ENCODE measurements around the gene CDC45. TPM values are rescaled to one million over a fixed set of nuclear protein-coding genes. Genes with fewer than 3 reads are reported as not detected.

Gene CDC45
- polyA plus RNA-seq, 1 donor (not counting 4 experiments of a cell fraction or from before 2014, with no cell fraction given) = 22.7 TPM

- dilution Hi-C loops (cut with MboI; ENCODE audit: extremely low pct_ligation_motif_present, low sequenced_read_pairs) = no loop called here
- Histone ChIP-seq H3K4me3 (ENCODE audit: control insufficient read depth in 2 of 3, extremely low read depth in 1 of 3, insufficient read depth in 2 of 3, low read depth in 1 of 3, low read length in 3 of 3) (no peak overlapping the region), H3K4me1 (ENCODE audit: control insufficient read depth, extremely low read depth, insufficient read depth, low read length) (peaks cover 2% of the 10 kb centered on the region), H3K9ac (ENCODE audit: control insufficient read depth, extremely low read depth, insufficient read depth, low read length) (no peak overlapping the region), H3K27me3 (ENCODE audit: control insufficient read depth, extremely low read depth, insufficient read depth, low read length) (no peaks in the 10 kb centered on the region), H3K36me3 (ENCODE audit: control insufficient read depth in 2 of 2, extremely low read depth in 1 of 2, insufficient read depth in 2 of 2, low read length in 2 of 2) (peaks cover 7 to 15% of the 10 kb centered on the region in 2 experiments), H4K20me1 (ENCODE audit: control insufficient read depth, extremely low read depth, insufficient read depth, low read length) (peaks cover 2% of the 10 kb centered on the region), H3K27ac (ENCODE audit: control insufficient read depth, insufficient read depth, low read length) (no peak overlapping the region), H3K79me2 (ENCODE audit: control insufficient read depth, insufficient read depth, low read length) (peaks cover 14% of the 10 kb centered on the region), H2AFZ (ENCODE audit: control insufficient read depth, low read length) (no peak overlapping the region), H3K9me3 (ENCODE audit: control insufficient read depth, low read depth, low read length) (no peaks in the 10 kb centered on the region), H3K9me1 (ENCODE audit: control insufficient read depth, extremely low read depth, insufficient read depth, low read length) (no peaks in the 10 kb centered on the region), H3K4me2 (ENCODE audit: control insufficient read depth, extremely low read depth, insufficient read depth, low read depth, low read length) (no peak overlapping the region)
- FAIRE-seq (no peak), DNase-seq (ENCODE audit: low read depth, low spot score) (no peak)
- TF ChIP-seq EZH2 (IDR thresholded peaks at IDR 0.05; ENCODE audit: low read length) (no peak), CTCF (optimal IDR thresholded peaks at IDR 0.05 in 1 of 3, IDR thresholded peaks at IDR 0.05 in 1 of 3, conservative IDR thresholded peaks at IDR 0.05 in 1 of 3; ENCODE audit: extremely low read depth in 1 of 3, insufficient read depth in 2 of 3, low read length in 3 of 3) (no peak)
These were observed 41.4 kb upstream of the CDC45 start for GRCh38 chr22:19438298-19438697.

GRCh38 chr22:19440411-19441195, 39.1 kb upstream of the CDC45 start:
- Histone ChIP-seq H3K9me3 (ENCODE audit: control insufficient read depth, low read depth, low read length) (no peaks in the 10 kb centered on the region), H3K4me3 (ENCODE audit: control insufficient read depth in 2 of 3, extremely low read depth in 1 of 3, insufficient read depth in 2 of 3, low read depth in 1 of 3, low read length in 3 of 3) (no peak overlapping the region), H3K9ac (ENCODE audit: control insufficient read depth, extremely low read depth, insufficient read depth, low read length) (no peak overlapping the region), H3K4me1 (ENCODE audit: control insufficient read depth, extremely low read depth, insufficient read depth, low read length) (no peaks in the 10 kb centered on the region), H3K79me2 (ENCODE audit: control insufficient read depth, insufficient read depth, low read length) (peaks cover 35% of the 10 kb centered on the region), H4K20me1 (ENCODE audit: control insufficient read depth, extremely low read depth, insufficient read depth, low read length) (peaks cover 2% of the 10 kb centered on the region), H2AFZ (ENCODE audit: control insufficient read depth, low read length) (no peak overlapping the region), H3K27ac (ENCODE audit: control insufficient read depth, insufficient read depth, low read length) (no peak overlapping the region), H3K9me1 (ENCODE audit: control insufficient read depth, extremely low read depth, insufficient read depth, low read length) (no peaks in the 10 kb centered on the region), H3K36me3 (ENCODE audit: control insufficient read depth in 2 of 2, extremely low read depth in 1 of 2, insufficient read depth in 2 of 2, low read length in 2 of 2) (peaks cover 9 to 11% of the 10 kb centered on the region in 2 experiments), H3K27me3 (ENCODE audit: control insufficient read depth, extremely low read depth, insufficient read depth, low read length) (no peaks in the 10 kb centered on the region), H3K4me2 (ENCODE audit: control insufficient read depth, extremely low read depth, insufficient read depth, low read depth, low read length) (no peak overlapping the region)
- FAIRE-seq = no peak
- TF ChIP-seq EZH2 (IDR thresholded peaks at IDR 0.05; ENCODE audit: low read length) (no peak), CTCF (optimal IDR thresholded peaks at IDR 0.05 in 1 of 3, IDR thresholded peaks at IDR 0.05 in 1 of 3, conservative IDR thresholded peaks at IDR 0.05 in 1 of 3; ENCODE audit: extremely low read depth in 1 of 3, insufficient read depth in 2 of 3, low read length in 3 of 3) (no peak)
- DNase-seq (ENCODE audit: low read depth, low spot score) = no peak
- dilution Hi-C loops (cut with MboI; ENCODE audit: extremely low pct_ligation_motif_present, low sequenced_read_pairs) = no loop called here
